Glomerular endothelial cell (primary cell): ENCODE data around the gene ACCS. TPM values are rescaled to one million over a fixed set of nuclear protein-coding genes. Genes with fewer than 3 reads are reported as not detected.

ENCODE experiments used
- DNase-seq: peaks from one replicate; pipeline ENCODE4 v3.0.0-alpha.2; 2011; ENCODE audit warnings: low read depth, low spot score; ENCODE audit errors: extremely low read depth
- total RNA-seq: library from RNA; depleted of rRNA; stranded (reverse); fragments of >200 nt; gene quantifications from 2 replicates; pipeline ENCODE4 v1.2.3, GENCODE V29; 2015

ACCS gene
- 11.4 and 13.6 TPM in 2 replicates for total RNA-seq

- DNase-seq = peak; percentile 55
Measured at GRCh38 chr11:44065841-44066731, at the start of gene ACCS. Gene ACCS, plus strand, starts transcription at chr11:44066270. Its CDS starts 1,358 bp downstream, at chr11:44067628.

GRCh38 chr11:44016546-44017442 is 49.3 kb upstream of the ACCS start:
- DNase-seq = no peak

- no peak for DNase-seq
Measured at GRCh38 chr11:44017443-44018126, 48.5 kb upstream of the ACCS start.

DNA sequence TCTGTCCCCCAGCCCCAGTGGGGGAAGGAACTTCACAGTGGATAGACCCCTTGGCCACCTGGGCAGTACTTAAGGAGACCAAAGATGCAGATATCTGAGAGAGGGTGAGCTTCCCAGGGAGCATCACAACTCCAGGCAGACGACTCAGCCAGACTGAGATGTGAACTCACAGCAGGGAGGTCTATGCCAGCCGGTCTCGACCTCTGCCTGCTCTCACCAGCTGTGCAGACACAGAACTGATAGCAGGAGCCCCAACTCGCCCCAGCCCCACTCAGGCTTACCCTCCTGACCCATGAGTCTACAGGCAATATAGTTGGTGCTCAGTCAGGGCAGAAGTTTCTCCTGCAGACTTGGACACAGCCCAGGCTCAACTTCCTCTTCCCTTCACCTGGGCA is 47.9 kb upstream of the ACCS start:
- no peak for DNase-seq

DNA sequence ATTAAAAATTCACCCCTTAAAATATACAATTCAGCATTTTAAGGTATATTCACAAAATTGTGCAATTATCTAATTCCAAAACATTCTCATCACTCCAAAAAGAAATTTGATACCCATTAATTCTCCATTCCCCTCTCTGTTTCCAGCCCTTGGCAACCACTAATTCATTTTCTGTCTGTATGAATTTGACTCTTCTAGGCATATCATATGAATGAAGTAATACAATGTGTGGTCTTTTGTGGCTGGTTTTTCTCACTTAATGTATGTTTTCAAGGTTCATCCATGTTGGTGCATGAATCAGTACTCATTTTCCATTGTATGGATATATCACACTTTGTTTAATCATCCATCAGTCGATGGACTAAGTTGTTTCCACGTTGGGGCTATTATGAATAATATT is 47.2 kb upstream of the ACCS start:
- DNase-seq = no peak

GRCh38 chr11:44024977-44025376 is 41.1 kb upstream of the ACCS start:
- no peak for DNase-seq

GRCh38 chr11:44025727-44026126 is 40.3 kb upstream of the ACCS start:
- DNase-seq = no peak

GRCh38 chr11:44028401-44028800 is 37.7 kb upstream of the ACCS start:
- no peak for DNase-seq

- DNase-seq = no peak
Measured at GRCh38 chr11:44028816-44029506, 37.1 kb upstream of the ACCS start.

DNA sequence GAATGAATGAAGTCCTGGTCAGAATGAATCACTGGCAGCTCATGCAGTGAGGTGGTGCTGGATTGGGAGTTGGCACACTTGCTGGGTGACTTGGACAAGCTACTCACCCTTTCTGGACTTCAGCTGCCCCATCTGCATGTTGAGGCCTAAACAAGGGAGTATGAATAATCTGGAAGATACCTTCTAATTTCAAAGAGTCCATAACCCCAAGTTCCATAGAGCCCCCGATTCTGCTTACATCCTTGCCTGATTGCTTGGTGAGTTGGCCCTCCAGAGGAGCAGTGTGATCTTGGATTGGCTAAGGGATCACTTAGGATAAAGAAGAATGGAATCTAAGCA is 36.6 kb upstream of the ACCS start:
- DNase-seq = no peak

DNA sequence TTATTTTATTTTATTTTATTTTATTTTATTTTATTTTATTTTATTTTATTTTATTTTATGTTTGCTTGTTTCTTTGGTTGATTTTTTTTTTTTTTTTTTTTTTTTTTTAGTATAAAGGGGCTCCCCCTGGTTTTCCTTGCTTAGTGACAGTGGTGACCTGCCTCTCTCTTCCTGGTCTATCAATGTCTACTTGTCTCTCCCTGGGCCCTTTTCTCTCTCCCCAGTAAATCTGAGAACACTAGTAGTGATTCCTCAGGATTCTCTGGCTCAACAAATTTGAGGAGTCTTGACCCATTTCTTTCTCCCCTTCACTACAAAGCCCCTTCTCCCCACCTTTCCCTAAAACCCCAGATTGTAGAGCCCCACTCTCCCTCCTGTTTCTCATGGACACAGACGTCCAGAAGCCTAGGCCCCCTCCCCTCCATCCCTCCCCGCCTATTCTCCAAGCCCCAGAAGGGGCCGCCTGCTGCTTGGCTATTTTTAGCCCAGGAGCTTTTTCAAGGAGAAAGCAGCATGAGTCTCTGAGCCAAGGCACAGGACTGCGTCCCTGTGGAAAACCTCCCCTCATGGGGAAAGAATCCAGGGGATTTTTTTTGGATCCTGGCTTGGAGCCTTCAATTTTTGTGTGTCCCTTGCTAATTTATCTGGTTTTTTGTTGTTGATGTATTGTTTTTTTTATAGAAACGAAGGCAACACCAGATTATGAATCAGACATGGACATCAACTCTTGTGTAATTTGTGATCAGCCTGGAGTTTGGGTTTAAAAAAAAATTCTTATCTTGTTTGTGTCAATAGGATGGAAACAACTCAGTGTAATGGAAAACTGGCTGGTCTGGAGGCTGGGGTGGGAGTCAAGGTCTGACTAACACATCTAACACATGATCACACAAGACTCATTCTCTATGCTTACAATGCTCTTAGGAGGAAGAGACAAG is 35.8 kb upstream of the ACCS start:
- no peak for DNase-seq

- DNase-seq = no peak
Measured at GRCh38 chr11:44030996-44031395, 35.1 kb upstream of the ACCS start.

DNA sequence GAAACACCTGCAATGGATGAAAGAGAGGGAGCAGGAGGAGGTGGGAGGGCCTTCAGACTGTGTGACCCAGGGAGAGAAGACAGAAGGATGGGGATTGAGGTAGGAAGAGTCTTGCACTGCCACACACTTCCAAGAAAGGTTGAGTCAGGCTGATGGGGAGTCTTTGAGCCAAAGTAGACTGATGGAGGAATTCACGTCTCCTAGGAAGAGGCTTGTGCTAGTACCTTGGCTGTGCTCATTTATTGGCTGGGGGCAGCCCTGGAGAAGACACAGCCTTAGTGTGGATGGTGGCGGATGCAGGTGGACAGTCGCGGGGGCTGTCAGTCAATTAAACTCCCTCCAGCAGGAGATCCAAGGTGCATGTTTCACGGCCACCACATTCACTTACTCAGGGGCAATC is 34.5 kb upstream of the ACCS start:
- DNase-seq = no peak

DNA sequence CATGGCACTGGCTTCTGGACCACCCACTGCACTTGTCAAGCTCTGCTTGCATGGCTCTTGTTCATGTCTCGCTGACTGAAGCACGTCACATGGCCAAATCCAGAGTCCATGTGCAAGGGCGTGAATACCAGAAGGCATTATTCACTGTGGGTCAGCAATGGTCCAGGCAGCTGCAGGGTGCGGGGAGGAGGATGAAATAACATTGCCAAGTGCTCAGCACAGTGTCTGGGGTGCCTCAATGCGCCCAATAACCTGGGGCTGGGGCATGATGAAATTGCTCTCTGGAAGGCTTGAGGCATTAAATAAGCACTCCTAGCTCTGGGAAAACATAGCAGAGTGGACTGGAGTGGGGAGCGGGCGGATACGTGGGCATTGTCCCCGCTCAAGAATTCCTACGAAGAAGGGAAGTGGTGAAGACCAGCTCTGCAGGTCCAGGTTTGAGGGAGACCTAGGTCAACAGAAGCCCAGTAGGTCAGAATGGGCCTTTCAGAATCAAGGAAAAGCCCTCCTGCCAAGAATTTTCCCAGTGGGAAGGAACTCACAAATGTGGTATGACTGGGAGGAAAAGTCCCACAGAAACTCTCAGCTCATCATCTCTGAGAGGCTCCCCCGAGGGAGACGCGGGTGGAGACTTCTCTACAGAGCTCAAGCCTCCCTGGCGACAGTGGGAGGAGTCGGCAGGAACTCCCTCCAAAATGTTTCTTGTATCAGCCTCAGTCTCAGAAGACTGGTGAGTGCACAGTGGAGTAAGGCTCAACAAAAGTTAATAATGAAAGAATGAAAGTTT is 33.6 kb upstream of the ACCS start:
- DNase-seq = no peak

DNA sequence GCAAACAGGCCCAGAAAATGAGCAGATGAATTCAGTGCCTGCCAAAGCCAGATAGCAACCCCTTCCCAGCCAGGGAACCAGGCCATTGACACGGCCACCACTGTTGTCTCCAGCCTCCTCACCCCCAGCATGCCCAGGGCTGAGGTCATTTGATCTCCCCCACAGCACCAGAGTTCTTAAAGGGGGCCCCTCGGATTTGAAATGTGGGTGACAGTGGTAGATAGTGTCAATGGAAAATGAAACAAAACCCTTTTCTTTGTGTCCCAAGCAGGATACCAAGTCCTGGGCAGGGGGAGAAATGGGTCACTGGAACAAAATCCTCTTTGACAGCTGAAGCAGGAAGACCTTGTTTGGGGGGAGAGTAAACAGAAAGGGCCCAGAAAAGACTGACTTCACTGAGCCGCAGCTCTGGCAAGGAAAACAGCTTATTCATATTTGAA is 32.6 kb upstream of the ACCS start:
- DNase-seq = no peak

- DNase-seq = no peak
Measured at GRCh38 chr11:44033856-44034255, 32.2 kb upstream of the ACCS start.

DNA sequence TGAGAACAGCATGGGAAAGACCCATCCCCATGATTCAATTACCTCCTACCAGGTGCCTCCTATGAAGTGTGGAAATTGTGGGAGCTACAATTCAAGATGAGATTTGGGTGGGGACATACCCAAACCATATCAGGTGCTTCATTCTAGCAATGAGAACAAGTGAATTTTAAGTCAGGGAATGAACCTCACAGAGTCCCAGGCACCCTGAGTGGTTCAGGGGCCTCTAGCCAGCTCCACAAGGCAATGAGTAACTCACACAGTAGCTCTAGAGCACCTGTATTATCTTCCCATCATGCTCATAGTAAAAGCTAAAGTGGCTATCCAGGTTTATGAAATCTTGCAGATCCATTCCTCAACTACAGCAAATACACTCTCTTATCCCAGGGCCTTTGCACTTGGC is 31.4 kb upstream of the ACCS start:
- no peak for DNase-seq

DNA sequence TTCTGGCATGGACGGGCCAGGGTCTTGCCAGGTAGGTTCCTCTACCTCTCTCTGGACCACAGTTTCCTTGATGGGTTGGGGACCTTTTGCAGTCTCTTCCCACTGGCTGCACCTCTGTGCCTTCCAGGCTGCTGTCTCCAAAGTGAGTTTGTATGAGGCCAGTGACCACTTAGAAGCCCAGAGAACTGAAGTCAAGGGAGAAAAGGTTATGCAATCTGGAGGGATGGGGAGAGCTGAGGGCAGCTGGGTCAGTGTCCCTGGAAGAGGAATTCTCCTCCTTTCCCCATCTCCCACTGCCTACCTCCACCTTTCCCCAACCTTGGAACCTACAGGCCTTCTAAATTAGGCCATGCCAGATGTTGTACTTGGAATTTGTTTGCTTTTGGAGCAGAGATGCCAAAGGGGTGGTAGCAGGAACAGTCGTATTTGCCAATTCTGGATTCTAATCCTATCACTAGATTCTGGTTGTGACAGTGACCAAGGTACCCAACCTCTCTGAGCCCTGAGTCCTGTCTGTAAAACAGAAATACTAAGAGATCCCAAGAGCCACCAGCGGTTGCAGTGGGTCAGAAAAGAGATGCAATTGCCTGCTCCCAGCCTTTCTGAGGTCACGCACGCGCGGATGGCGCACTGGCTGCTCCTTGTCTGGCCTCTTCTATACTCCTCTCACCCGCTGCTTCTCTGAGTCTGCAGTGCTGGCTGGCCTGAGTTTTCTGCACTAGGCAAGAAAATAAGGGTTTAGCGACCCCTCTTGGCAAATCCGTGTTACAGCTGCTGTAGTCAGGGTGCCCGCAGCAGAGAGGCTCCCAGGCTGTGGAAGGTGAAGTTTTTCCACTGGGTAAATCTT is 29.0 kb upstream of the ACCS start:
- DNase-seq = peak; percentile 22
